Suprapubic skin (tissue), 4 donors: ENCODE measurements around the gene OXTR. TPM values are rescaled to one million over a fixed set of nuclear protein-coding genes. Genes with fewer than 3 reads are reported as not detected.
A peak's percentile ranks its signal among the peaks of the same experiment; 100 is the strongest.

Source experiments
- DNase-seq, 2 donors: peaks; one replicate each; pipeline ENCODE4 v3.0.0-alpha.2; 2019; ENCODE audit warnings: low spot score in 2 of 2
- H3K27ac ChIP-seq: fragments of 200-600 bp; sonication (generic); one replicate; pipeline ENCODE4 v1.5.1; 2019
- H3K27me3 ChIP-seq: fragments of 200-600 bp; sonication (generic); one replicate; pipeline ENCODE4 v1.5.1; 2019
- H3K36me3 ChIP-seq: fragments of 200-600 bp; sonication (generic); one replicate; pipeline ENCODE4 v1.5.1; 2019
- H3K4me1 ChIP-seq: fragments of 200-600 bp; sonication (generic); one replicate; pipeline ENCODE4 v1.5.1; 2019
- H3K4me3 ChIP-seq: fragments of 200-600 bp; sonication (generic); one replicate; pipeline ENCODE4 v1.5.1; 2019; ENCODE audit warnings: mild to moderate bottlenecking
- H3K9me3 ChIP-seq: fragments of 200-600 bp; sonication (generic); one replicate; pipeline ENCODE4 v1.5.1; 2019
- CTCF ChIP-seq, 2 donors: fragments of 200-600 bp in 1 of 2; fragments of 450-650 bp in 1 of 2; sonication (generic) in 1 of 2; IDR thresholded peaks; one replicate each; pipeline ENCODE4 v1.5.1; 2016 to 2019; ENCODE audit warnings: antibody characterized with exemption in 2 of 2, mild to moderate bottlenecking in 1 of 2, moderate library complexity in 1 of 2
- EP300 ChIP-seq: sonication (generic); formaldehyde crosslinking; IDR thresholded peaks from one replicate; pipeline ENCODE4 v1.6.1; 2017; ENCODE audit warnings: antibody characterized with exemption
- POLR2A ChIP-seq, 2 donors: fragments of 450-650 bp; IDR thresholded peaks; one replicate each; pipeline ENCODE4 v1.6.1; 2017; ENCODE audit warnings: antibody characterized with exemption in 2 of 2, mild to moderate bottlenecking in 2 of 2, moderate library complexity in 2 of 2
- POLR2AphosphoS5 ChIP-seq, 3 donors: sonication (generic); formaldehyde crosslinking; IDR thresholded peaks; one replicate each; pipeline ENCODE4 v1.6.1; 2017; ENCODE audit warnings: antibody characterized with exemption in 3 of 3
- WGBS: methylation state at CpG from one replicate; pipeline ENCODE4 v1.1.5; 2018; 5-methylcytosine and 5-hydroxymethylcytosine counted together
- total RNA-seq, 4 donors: library from RNA; depleted of rRNA; stranded (reverse); fragments of >200 nt; gene quantifications; one replicate each; pipeline ENCODE4 v1.1.0, GENCODE V29; 2016

OXTR gene
- total RNA-seq, 4 donors from 2014 or later: 0.08 to 0.31 TPM; not detected in 2

GRCh38 chr3:8767667-8768363 lies 1.6 kb downstream of the OXTR start:
- H3K27me3 ChIP-seq: peaks cover 57% of the 10 kb centered on the region
- peak overlapping the region; percentile 42 for H3K4me3 ChIP-seq
- no peak overlapping the region for H3K27ac ChIP-seq
- no peaks in the 10 kb centered on the region for H3K9me3 ChIP-seq
- WGBS: 10% methylated on average over 39 of the region's 74 CpGs
- peaks cover 26% of the 10 kb centered on the region for H3K4me1 ChIP-seq
- no peak for DNase-seq
- no peak for TF ChIP-seq POLR2AphosphoS5 (IDR thresholded peaks at IDR 0.05)
- peak in 1 of 2 donors; percentile 3 for TF ChIP-seq CTCF (IDR thresholded peaks at IDR 0.05)
- no peaks in the 10 kb centered on the region for H3K36me3 ChIP-seq

- DNase-seq: no peak
- no peaks in the 10 kb centered on the region for H3K36me3 ChIP-seq
- 26% methylated on average over 15 of the region's 37 CpGs for WGBS
- H3K27ac ChIP-seq: no peak overlapping the region
- no peaks in the 10 kb centered on the region for H3K9me3 ChIP-seq
- H3K27me3 ChIP-seq: peaks cover 56% of the 10 kb centered on the region
- peak overlapping the region; percentile 42 for H3K4me3 ChIP-seq
- peaks cover 26% of the 10 kb centered on the region for H3K4me1 ChIP-seq
- TF ChIP-seq POLR2AphosphoS5 (IDR thresholded peaks at IDR 0.05): no peak
- no peak for TF ChIP-seq CTCF (IDR thresholded peaks at IDR 0.05)
- TF ChIP-seq POLR2A (IDR thresholded peaks at IDR 0.05): no peak
- no peak for TF ChIP-seq EP300
Measured at GRCh38 chr3:8767256-8767666, 2.2 kb downstream of the OXTR start.

GRCh38 chr3:8766148-8766547 lies 3.3 kb downstream of the OXTR start:
- WGBS: 92% methylated on average over 2 of the region's 2 CpGs

GRCh38 chr3:8765528-8765927 lies 3.9 kb downstream of the OXTR start:
- 79% methylated on average over 4 of the region's 4 CpGs for WGBS
- Histone ChIP-seq H3K4me3 (no peak overlapping the region), H3K36me3 (no peaks in the 10 kb centered on the region), H3K4me1 (peaks cover 26% of the 10 kb centered on the region), H3K27ac (no peak overlapping the region), H3K27me3 (peaks cover 45% of the 10 kb centered on the region), H3K9me3 (no peaks in the 10 kb centered on the region)
- peak in 1 of 2 donors; percentile 54 for DNase-seq
- TF ChIP-seq POLR2A (IDR thresholded peaks at IDR 0.05): no peak
- no peak for TF ChIP-seq EP300
- no peak for TF ChIP-seq POLR2AphosphoS5 (IDR thresholded peaks at IDR 0.05)
- no peak for TF ChIP-seq CTCF (IDR thresholded peaks at IDR 0.05)

More at GRCh38 chr3:8766148-8766547, 3.3 kb downstream of the OXTR start:
- TF ChIP-seq CTCF (IDR thresholded peaks at IDR 0.05) (no peak), POLR2A (IDR thresholded peaks at IDR 0.05) (no peak), POLR2AphosphoS5 (IDR thresholded peaks at IDR 0.05) (no peak), EP300 (no peak)
- Histone ChIP-seq H3K27ac (no peak overlapping the region), H3K4me1 (peaks cover 26% of the 10 kb centered on the region), H3K9me3 (no peaks in the 10 kb centered on the region), H3K27me3 (peaks cover 51% of the 10 kb centered on the region), H3K36me3 (no peaks in the 10 kb centered on the region), H3K4me3 (no peak overlapping the region)
- peak in 1 of 2 donors; percentile 49 for DNase-seq

- 84% methylated on average over 3 of the region's 6 CpGs for WGBS
- no peak for TF ChIP-seq CTCF (IDR thresholded peaks at IDR 0.05)
- TF ChIP-seq POLR2AphosphoS5 (IDR thresholded peaks at IDR 0.05): no peak
- no peak for TF ChIP-seq EP300
- TF ChIP-seq POLR2A (IDR thresholded peaks at IDR 0.05): no peak
- DNase-seq: peak in 1 of 2 donors; percentile 29
- Histone ChIP-seq H3K4me1 (peaks cover 25% of the 10 kb centered on the region), H3K27me3 (peaks cover 35% of the 10 kb centered on the region), H3K4me3 (no peak overlapping the region), H3K36me3 (no peaks in the 10 kb centered on the region), H3K27ac (no peak overlapping the region), H3K9me3 (no peaks in the 10 kb centered on the region)
Measured at GRCh38 chr3:8764528-8764927, 4.9 kb downstream of the OXTR start.
